Transverse colon (tissue), 4 donors: ENCODE data around the gene CORIN. TPM values are rescaled to one million over a fixed set of nuclear protein-coding genes. Genes with fewer than 3 reads are reported as not detected.
"Not testable (repeated sequence)": the region's sequence is repeated elsewhere in the genome, so short reads cannot be mapped to it uniquely, and the experiment has no call there.

ENCODE experiments used
- DNase-seq: peaks from one replicate; pipeline ENCODE4 v3.0.0-alpha.2; 2019
- H3K27ac ChIP-seq, 4 donors: fragments of 200-600 bp; sonication (generic); 2 replicates each; pipeline ENCODE4 v1.5.1; 2016 to 2018; ENCODE audit warnings: inconsistent platforms in 4 of 4
- H3K27me3 ChIP-seq: fragments of 200-600 bp; sonication (generic); 2 replicates; pipeline ENCODE4 v1.5.1; 2017; ENCODE audit warnings: inconsistent platforms
- H3K36me3 ChIP-seq, 4 donors: fragments of 200-600 bp; sonication (generic); 2 replicates each; pipeline ENCODE4 v1.5.1; 2017 to 2019; ENCODE audit warnings: inconsistent platforms in 4 of 4
- H3K4me1 ChIP-seq, 4 donors: fragments of 200-600 bp; sonication (generic); 2 replicates each; pipeline ENCODE4 v1.5.1; 2017 to 2020; ENCODE audit warnings: inconsistent platforms in 4 of 4
- H3K4me3 ChIP-seq, 4 donors: fragments of 200-600 bp; sonication (generic); 1 replicate in 1 of 4; 2 replicates in 3 of 4; pipeline versions ENCODE4 v1.5.1 to v1.6.1; 2017 to 2019; ENCODE audit warnings: inconsistent platforms in 4 of 4
- H3K9me3 ChIP-seq, 2 donors: fragments of 200-600 bp; sonication (generic); 2 replicates each; pipeline ENCODE4 v1.5.1; 2017 to 2019; ENCODE audit warnings: inconsistent platforms in 2 of 2
- EP300 ChIP-seq: sonication (generic); formaldehyde crosslinking; IDR thresholded peaks from one replicate; pipeline ENCODE4 v1.6.1; 2017; ENCODE audit warnings: antibody characterized with exemption, low read depth
- POLR2A ChIP-seq: fragments of 450-650 bp; IDR thresholded peaks from one replicate; pipeline ENCODE4 v1.6.1; 2016; ENCODE audit warnings: antibody characterized with exemption, mild to moderate bottlenecking, moderate library complexity
- POLR2AphosphoS5 ChIP-seq, 3 donors: sonication (generic); formaldehyde crosslinking; IDR thresholded peaks; one replicate each; pipeline ENCODE4 v1.6.1; 2016; ENCODE audit warnings: antibody characterized with exemption in 3 of 3
- WGBS, 2 donors: methylation state at CpG; one replicate each; pipeline ENCODE4 v1.1.5; 2018; ENCODE audit warnings: low coverage in 1 of 2; 5-methylcytosine and 5-hydroxymethylcytosine counted together
- in situ Hi-C, 4 donors: fragments of 200-750 bp; cut with MboI; loops; one replicate each; pipeline versions ENCODE4 v1.15.0 to v1.15.1; 2017; ENCODE audit warnings: low sequenced_read_pairs in 3 of 4, low pct_ligation_motif_present in 1 of 4, low pct_unique_long_range_greater_than_20kb in 1 of 4
- intact Hi-C: fragments of 100-400 bp; cut with DNase I; formaldehyde crosslinking; loops from one replicate; pipeline ENCODE4 v1.15.1; 2023; ENCODE audit warnings: low total_unique reads
- total RNA-seq, 4 donors: library from RNA; depleted of rRNA; stranded (reverse); fragments of >200 nt; gene quantifications; one replicate each; pipeline ENCODE4 v1.1.0, GENCODE V29; 2016
- TF ChIP-seq, protein P1 (sequence below), 5 experiments: fragments of 200-600 bp in 3 of 5; fragments of 450-650 bp in 2 of 5; sonication (generic) in 3 of 5; IDR thresholded peaks; 1 replicate in 2 of 5; 2 replicates in 3 of 5; pipeline ENCODE4 v1.5.1; 2016 to 2017; ENCODE audit warnings: antibody characterized with exemption in 5 of 5, inconsistent platforms in 3 of 5, mild to moderate bottlenecking in 2 of 5, moderate library complexity in 1 of 5

The CORIN gene
- total RNA-seq, 4 donors from 2014 or later, result 0.82 to 1.6 TPM; not detected in 2

DNA sequence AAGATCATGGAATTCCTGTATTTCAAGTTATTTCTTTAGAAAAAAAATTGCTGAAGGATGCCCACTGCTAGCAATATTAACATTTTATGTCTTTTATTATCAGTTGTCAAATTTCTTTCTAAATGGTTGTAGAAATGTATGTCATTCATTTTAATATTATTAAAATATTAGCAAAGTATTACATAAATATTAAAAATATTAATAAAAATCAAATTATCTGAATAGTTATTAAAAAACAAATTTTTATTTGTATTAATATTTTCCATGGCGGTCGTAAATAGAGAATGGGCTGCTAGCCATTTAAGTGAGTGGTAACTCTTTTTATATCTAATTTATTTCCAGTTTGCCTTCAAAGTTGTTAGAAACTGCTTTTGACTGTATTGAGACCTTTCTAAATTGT, 280.6 kb downstream of the CORIN start:
- Histone ChIP-seq H3K27ac (no peak overlapping the region), H3K4me1 (peaks cover 0 to 3% (median 0%) of the 10 kb centered on the region in 4 donors), H3K9me3 (no peaks in the 10 kb centered on the region), H3K27me3 (no peaks in the 10 kb centered on the region), H3K4me3 (no peak overlapping the region), H3K36me3 (peaks cover 0 to 3% (median 0%) of the 10 kb centered on the region in 4 donors)
- intact Hi-C loops (no loop called here), in situ Hi-C loops (no loop called here)
- no peak for DNase-seq
- 95 to 100% methylated on average over 2 of the region's 2 CpGs for WGBS, 2 donors
- TF ChIP-seq EP300 (no peak), POLR2A (no peak), POLR2AphosphoS5 (IDR thresholded peaks at IDR 0.05) (no peak)

DNA sequence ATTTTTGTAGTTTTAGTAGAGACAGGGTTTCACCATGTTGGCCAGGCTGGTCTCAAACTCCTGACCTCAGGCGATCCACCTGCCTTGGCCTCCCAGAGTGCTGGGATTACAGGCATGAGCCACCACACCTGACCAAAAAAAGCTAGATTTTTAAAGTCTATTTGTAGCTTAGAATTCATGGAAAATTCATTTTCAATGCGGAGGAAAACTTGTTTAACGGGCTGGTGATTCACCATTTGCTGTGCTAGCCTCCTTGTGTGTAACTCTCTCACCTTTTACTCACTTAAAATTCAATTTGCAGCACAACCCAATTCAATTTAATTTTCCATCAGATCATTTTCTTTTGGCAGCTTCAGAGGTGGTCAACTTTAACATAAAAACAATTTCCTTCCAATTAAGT, 281.9 kb downstream of the CORIN start:
- intact Hi-C loops, H3K27ac ChIP-seq, H3K27me3 ChIP-seq, in situ Hi-C loops, DNase-seq, H3K9me3 ChIP-seq, H3K4me3 ChIP-seq, H3K36me3 ChIP-seq, H3K4me1 ChIP-seq: not testable (repeated sequence)
- WGBS, 2 donors, result 83 to 97% methylated on average over 3 of the region's 3 CpGs

DNA sequence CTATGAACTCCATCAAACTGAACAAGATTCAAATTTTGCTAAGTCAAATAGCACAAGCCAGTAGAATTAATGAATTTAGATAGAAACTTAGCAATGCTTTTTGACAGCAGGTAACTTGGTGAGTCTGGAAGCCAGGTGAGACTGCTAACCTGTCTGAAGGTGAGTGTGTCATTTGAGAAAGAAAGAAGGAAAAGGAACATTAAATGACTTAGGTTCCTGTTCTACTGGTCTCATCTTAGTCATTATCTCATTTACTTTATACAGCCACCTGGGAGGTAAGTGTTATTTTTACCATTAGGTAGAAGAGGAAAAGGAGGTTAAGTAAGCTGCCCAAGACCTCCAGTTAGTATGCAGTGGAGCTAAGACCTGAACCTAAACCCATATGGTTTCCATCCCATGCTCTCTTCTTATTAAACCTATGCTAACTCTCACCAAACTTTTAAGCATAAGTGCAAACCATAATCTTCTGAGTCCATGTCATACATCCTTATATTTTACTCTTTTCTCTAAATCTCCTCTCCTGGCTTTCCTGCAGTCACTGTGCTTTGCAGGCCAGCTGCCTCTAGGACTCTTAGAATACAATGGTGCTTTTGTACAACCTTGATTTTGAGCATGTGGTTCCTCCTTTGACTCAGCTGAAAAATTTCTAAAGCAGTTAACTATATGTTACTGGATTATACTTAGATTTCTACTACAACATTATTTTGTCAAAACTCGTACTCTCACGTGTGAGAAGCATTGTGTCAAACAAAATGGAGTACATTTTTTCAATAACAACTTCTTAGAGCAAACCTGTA, 284.3 kb downstream of the CORIN start:
- Histone ChIP-seq H3K27me3 (no peaks in the 10 kb centered on the region), H3K9me3 (no peaks in the 10 kb centered on the region), H3K4me1 (no peaks in the 10 kb centered on the region), H3K4me3 (no peak overlapping the region), H3K27ac (no peak overlapping the region), H3K36me3 (peaks cover 0 to 3% (median 0%) of the 10 kb centered on the region in 4 donors)
- no peak for TF ChIP-seq POLR2AphosphoS5 (IDR thresholded peaks at IDR 0.05)
- no peak for TF ChIP-seq EP300
- TF ChIP-seq POLR2A, result no peak
- TF ChIP-seq, protein P1, sequence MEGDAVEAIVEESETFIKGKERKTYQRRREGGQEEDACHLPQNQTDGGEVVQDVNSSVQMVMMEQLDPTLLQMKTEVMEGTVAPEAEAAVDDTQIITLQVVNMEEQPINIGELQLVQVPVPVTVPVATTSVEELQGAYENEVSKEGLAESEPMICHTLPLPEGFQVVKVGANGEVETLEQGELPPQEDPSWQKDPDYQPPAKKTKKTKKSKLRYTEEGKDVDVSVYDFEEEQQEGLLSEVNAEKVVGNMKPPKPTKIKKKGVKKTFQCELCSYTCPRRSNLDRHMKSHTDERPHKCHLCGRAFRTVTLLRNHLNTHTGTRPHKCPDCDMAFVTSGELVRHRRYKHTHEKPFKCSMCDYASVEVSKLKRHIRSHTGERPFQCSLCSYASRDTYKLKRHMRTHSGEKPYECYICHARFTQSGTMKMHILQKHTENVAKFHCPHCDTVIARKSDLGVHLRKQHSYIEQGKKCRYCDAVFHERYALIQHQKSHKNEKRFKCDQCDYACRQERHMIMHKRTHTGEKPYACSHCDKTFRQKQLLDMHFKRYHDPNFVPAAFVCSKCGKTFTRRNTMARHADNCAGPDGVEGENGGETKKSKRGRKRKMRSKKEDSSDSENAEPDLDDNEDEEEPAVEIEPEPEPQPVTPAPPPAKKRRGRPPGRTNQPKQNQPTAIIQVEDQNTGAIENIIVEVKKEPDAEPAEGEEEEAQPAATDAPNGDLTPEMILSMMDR (IDR thresholded peaks at IDR 0.05), result no peak
- in situ Hi-C loops (no loop called here), intact Hi-C loops (no loop called here)
- DNase-seq, result no peak
- WGBS, 2 donors, result 69 to 71% methylated on average over 2 of the region's 2 CpGs

DNA sequence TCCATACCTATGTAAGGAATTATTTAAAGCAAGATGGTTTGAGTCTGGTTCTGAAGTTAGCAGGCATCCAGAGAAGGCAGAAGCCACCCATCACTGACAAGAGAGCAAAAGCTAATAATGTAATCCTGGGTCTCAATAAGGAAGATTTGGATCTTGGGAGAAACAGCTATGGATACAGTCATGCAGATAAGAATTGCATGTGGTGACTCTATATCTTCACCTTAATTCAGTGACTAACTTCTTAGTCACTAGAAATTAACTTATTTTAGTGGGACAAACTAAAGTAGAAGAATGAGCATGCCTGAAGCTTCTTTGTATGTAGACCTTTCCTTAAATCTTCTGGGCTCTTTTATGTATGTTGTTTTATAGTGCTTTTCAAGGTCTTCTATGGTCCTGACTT, 286.2 kb downstream of the CORIN start:
- no peak overlapping the region for H3K27ac ChIP-seq
- TF ChIP-seq POLR2A (no peak), POLR2AphosphoS5 (IDR thresholded peaks at IDR 0.05) (no peak), EP300 (no peak)
- TF ChIP-seq, protein P1 (IDR thresholded peaks at IDR 0.05), result no peak
- DNase-seq, result no peak
- in situ Hi-C loops, result no loop called here
- no peaks in the 10 kb centered on the region for H3K9me3 ChIP-seq
- H3K36me3 ChIP-seq, result peaks cover 0 to 12% (median 0%) of the 10 kb centered on the region in 4 donors
- intact Hi-C loops, result no loop called here
- no peaks in the 10 kb centered on the region for H3K4me1 ChIP-seq
- H3K4me3 ChIP-seq, result no peak overlapping the region
- no peaks in the 10 kb centered on the region for H3K27me3 ChIP-seq

DNA sequence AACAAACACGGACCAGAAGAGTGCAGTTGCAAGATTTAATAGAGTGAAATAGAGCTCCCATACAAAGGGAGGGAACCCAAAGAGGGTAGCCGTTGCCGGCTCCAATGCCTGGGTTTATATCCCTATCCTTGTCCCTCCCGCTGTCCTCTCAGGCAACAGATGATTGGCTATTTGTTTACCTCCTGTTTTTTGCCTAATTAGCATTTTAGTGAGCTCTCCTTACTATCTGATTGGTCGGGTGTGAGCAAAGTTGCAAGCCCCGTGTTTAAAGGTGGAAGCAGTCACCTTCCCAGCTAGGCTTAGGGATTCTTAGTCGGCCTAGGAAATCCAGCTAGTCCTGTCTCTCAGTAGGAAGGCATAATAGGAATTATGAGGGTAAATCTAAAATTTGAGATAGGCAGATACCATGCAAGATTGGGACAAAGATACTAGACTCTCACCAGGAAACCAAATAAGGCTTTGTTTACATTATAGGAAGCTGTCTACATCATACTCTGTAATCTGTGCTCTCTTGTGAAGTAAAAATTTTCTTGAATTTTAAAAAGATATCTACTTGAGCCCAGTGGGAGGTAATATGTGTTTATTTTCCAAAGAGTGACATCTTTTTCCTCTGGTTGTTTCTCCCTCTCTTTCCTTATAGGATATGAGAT, 286.8 kb downstream of the CORIN start:
- intact Hi-C loops (no loop called here), in situ Hi-C loops (no loop called here)
- H3K9me3 ChIP-seq, result no peaks in the 10 kb centered on the region
- H3K27ac ChIP-seq, result no peak overlapping the region
- H3K4me3 ChIP-seq, result no peak overlapping the region
- 97 to 100% methylated on average over 3 to 7 of the region's 7 CpGs for WGBS, 2 donors
- H3K27me3 ChIP-seq, result no peaks in the 10 kb centered on the region
- H3K4me1 ChIP-seq, result no peaks in the 10 kb centered on the region
- H3K36me3 ChIP-seq, result peaks cover 0 to 13% (median 0%) of the 10 kb centered on the region in 4 donors
- TF ChIP-seq POLR2A (no peak), POLR2AphosphoS5 (IDR thresholded peaks at IDR 0.05) (no peak), EP300 (no peak)
- TF ChIP-seq, protein P1 (IDR thresholded peaks at IDR 0.05), result no peak
- no peak for DNase-seq

DNA sequence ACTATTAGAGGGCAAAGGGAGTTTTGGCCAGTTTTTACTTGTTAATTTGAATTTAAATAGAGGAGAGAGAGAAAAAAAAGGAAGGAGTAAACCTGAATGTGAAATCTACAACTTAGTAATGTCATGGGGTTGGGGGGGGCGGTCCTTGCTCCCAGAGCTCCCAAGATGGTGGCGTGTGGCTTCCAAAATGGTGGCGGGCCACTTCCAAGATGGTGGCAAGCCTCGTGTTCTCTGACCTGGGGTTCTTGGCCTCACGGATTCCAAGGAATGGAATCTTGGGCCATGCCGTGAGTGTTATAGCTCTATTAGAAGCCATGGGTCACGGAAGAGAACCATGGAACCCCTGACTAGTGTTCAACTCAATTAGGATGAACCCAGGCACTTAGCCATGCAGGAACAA, 287.5 kb downstream of the CORIN start:
- H3K27me3 ChIP-seq, H3K9me3 ChIP-seq, H3K4me1 ChIP-seq, in situ Hi-C loops, H3K27ac ChIP-seq, DNase-seq, intact Hi-C loops, H3K4me3 ChIP-seq: not testable (repeated sequence)
- peaks cover 0 to 13% (median 0%) of the 10 kb centered on the region in 4 donors for H3K36me3 ChIP-seq
- 86 to 91% methylated on average over 4 to 7 of the region's 7 CpGs for WGBS, 2 donors
